Endothelial cell of umbilical vein (primary cell): ENCODE measurements around the gene RHOB.

Experiments used
- EZH2 ChIP-seq: IDR thresholded peaks from 2 replicates; pipeline ENCODE4 v1.6.1; 2012; ENCODE audit warnings: borderline replicate concordance, low read depth, mild to moderate bottlenecking, moderate library complexity, low read length, inconsistent platforms; ENCODE audit not compliant: severe bottlenecking
- FOS ChIP-seq: IDR thresholded peaks from 2 replicates; pipeline ENCODE4 v1.6.1; 2011; ENCODE audit warnings: mild to moderate bottlenecking, low read length, moderate library complexity, borderline replicate concordance; ENCODE audit not compliant: insufficient read depth
- MYC ChIP-seq: IDR thresholded peaks from one replicate; pipeline ENCODE4 v1.6.1; 2011; ENCODE audit warnings: mild to moderate bottlenecking, low read depth, low read length
- POLR2A ChIP-seq: IDR thresholded peaks from 2 replicates; pipeline ENCODE4 v1.6.1; 2012; ENCODE audit warnings: low read depth, mild to moderate bottlenecking, control low read depth, low read length
- TF ChIP-seq, protein P1 (sequence below), 2 donors: IDR thresholded peaks; 1 replicate in 1 of 2; 2 replicates in 1 of 2; pipeline ENCODE4 v1.5.1; 2011; ENCODE audit warnings: low read length in 2 of 2, mild to moderate bottlenecking in 2 of 2, moderate library complexity in 2 of 2, control low read depth in 1 of 2, inconsistent platforms in 1 of 2, low read depth in 1 of 2; ENCODE audit not compliant: insufficient read depth in 1 of 2; ENCODE audit errors: extremely low read depth in 1 of 2
- TF ChIP-seq, protein P2 (sequence below): IDR thresholded peaks from 2 replicates; pipeline ENCODE4 v1.6.1; 2011; ENCODE audit not compliant: insufficient read depth, insufficient read length

DNA sequence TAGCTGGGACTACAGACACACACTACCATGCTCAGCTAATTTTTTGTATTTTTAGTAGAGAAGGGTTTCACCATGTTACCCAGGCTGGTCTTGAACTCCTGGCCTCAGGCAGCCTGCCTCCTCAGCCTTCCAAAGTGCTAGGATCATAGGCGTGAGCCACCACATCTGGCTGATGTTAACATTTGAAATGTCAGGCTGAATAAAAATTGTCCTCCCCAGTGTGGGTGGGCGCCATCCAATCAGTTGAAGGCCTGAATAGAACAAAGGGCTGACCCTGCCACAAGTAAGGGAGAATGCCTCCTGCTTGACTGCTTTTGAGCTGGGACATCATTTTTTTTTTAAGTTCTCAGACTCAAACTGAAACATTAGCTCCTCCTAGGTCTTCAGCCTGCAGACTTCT lies 21.0 kb upstream of the RHOB start:
- TF ChIP-seq POLR2A (no peak), MYC (no peak), EZH2 (no peak), FOS (no peak)
- TF ChIP-seq, protein P1, sequence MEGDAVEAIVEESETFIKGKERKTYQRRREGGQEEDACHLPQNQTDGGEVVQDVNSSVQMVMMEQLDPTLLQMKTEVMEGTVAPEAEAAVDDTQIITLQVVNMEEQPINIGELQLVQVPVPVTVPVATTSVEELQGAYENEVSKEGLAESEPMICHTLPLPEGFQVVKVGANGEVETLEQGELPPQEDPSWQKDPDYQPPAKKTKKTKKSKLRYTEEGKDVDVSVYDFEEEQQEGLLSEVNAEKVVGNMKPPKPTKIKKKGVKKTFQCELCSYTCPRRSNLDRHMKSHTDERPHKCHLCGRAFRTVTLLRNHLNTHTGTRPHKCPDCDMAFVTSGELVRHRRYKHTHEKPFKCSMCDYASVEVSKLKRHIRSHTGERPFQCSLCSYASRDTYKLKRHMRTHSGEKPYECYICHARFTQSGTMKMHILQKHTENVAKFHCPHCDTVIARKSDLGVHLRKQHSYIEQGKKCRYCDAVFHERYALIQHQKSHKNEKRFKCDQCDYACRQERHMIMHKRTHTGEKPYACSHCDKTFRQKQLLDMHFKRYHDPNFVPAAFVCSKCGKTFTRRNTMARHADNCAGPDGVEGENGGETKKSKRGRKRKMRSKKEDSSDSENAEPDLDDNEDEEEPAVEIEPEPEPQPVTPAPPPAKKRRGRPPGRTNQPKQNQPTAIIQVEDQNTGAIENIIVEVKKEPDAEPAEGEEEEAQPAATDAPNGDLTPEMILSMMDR (IDR thresholded peaks at IDR 0.05; ENCODE audit: extremely low read depth in 1 of 2, insufficient read depth in 1 of 2, low read depth in 1 of 2, low read length in 2 of 2), result no peak
- TF ChIP-seq, protein P2, sequence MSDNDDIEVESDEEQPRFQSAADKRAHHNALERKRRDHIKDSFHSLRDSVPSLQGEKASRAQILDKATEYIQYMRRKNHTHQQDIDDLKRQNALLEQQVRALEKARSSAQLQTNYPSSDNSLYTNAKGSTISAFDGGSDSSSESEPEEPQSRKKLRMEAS, result no peak
